Fibroblast of lung (primary cell): ENCODE measurements around the gene TMEM178B. TPM values are rescaled to one million over a fixed set of nuclear protein-coding genes. Genes with fewer than 3 reads are reported as not detected.
"Not testable (repeated sequence)": the region's sequence is repeated elsewhere in the genome, so short reads cannot be mapped to it uniquely, and the experiment has no call there.

Experiments used
- DNase-seq, 2 donors: peaks; one replicate each; pipeline versions ENCODE4 v3.0.0 to v3.0.0-alpha.2; 2010; ENCODE audit warnings: low read depth in 2 of 2
- H2AFZ ChIP-seq: 2 replicates; pipeline ENCODE4 v1.5.1; 2012; ENCODE audit warnings: low read length, control low read depth, inconsistent platforms
- H3K27ac ChIP-seq: 2 replicates; pipeline ENCODE4 v1.5.1; 2011; ENCODE audit warnings: low read length, control low read depth; ENCODE audit not compliant: insufficient read depth
- H3K27me3 ChIP-seq: 2 replicates; pipeline ENCODE4 v1.5.1; 2011; ENCODE audit warnings: mild to moderate bottlenecking, low read length; ENCODE audit not compliant: control insufficient read depth, insufficient read depth
- H3K36me3 ChIP-seq: 2 replicates; pipeline ENCODE4 v1.5.1; 2011; ENCODE audit warnings: low read length; ENCODE audit not compliant: control insufficient read depth, insufficient read depth
- H3K4me1 ChIP-seq: 2 replicates; pipeline ENCODE4 v1.5.1; 2011; ENCODE audit warnings: low read length; ENCODE audit not compliant: control insufficient read depth, insufficient read depth; ENCODE audit errors: extremely low read depth
- H3K4me2 ChIP-seq: 2 replicates; pipeline ENCODE4 v1.5.1; 2011; ENCODE audit warnings: low read length, control low read depth; ENCODE audit not compliant: insufficient read depth; ENCODE audit errors: extremely low read depth
- H3K4me3 ChIP-seq, 4 experiments: fragments of 200-600 bp in 1 of 4; sonication (generic) in 1 of 4; replicated peaks in 1 of 4; 2 replicates each; pipeline ENCODE4 v1.5.1; 2011 to 2016; ENCODE audit warnings: low read length in 4 of 4, low read depth in 3 of 4, mild to moderate bottlenecking in 3 of 4, control low read depth in 2 of 4, inconsistent platforms in 1 of 4, mixed read lengths in 1 of 4; ENCODE audit not compliant: insufficient read depth in 1 of 4; ENCODE audit errors: control extremely low read depth in 1 of 4
- H3K79me2 ChIP-seq: 2 replicates; pipeline ENCODE4 v1.5.1; 2012; ENCODE audit warnings: mild to moderate bottlenecking, low read length, inconsistent platforms; ENCODE audit not compliant: control insufficient read depth, insufficient read depth
- H3K9ac ChIP-seq: 2 replicates; pipeline ENCODE4 v1.5.1; 2011; ENCODE audit warnings: mild to moderate bottlenecking, low read length, control low read depth; ENCODE audit not compliant: insufficient read depth
- H3K9me3 ChIP-seq: 2 replicates; pipeline ENCODE4 v1.5.1; 2012; ENCODE audit warnings: low read depth, low read length; ENCODE audit not compliant: control insufficient read depth, insufficient read depth
- H4K20me1 ChIP-seq: 2 replicates; pipeline ENCODE4 v1.5.1; 2011; ENCODE audit warnings: low read length; ENCODE audit not compliant: control insufficient read depth, insufficient read depth; ENCODE audit errors: extremely low read depth
- EZH2 ChIP-seq: IDR thresholded peaks from 2 replicates; pipeline ENCODE4 v1.5.1; 2012; ENCODE audit warnings: low read length, control low read depth, mild to moderate bottlenecking; ENCODE audit errors: missing control alignments
- polyA plus RNA-seq, 2 donors: library from polyadenylated mRNA; depleted of rRNA in 1 of 2; stranded (reverse) in 1 of 2; unstranded in 1 of 2; fragments of >200 nt; gene quantifications; 2 replicates each; pipeline ENCODE4 v1.2.1, GENCODE V29; 2011 to 2012; ENCODE audit warnings: missing spikeins in 1 of 2
- total RNA-seq: library from RNA; depleted of rRNA; stranded (reverse); fragments of >200 nt; gene quantifications from 2 replicates; pipeline ENCODE4 v1.2.1, GENCODE V29; 2014
- TF ChIP-seq, protein P1 (sequence below), 2 donors: IDR thresholded peaks in 1 of 2; conservative IDR thresholded peaks in 1 of 2; 1 replicate in 1 of 2; 2 replicates in 1 of 2; pipeline ENCODE4 v1.5.1; 2011 to 2012; ENCODE audit warnings: low read length in 2 of 2, control low read depth in 1 of 2, inconsistent platforms in 1 of 2, low read depth in 1 of 2, mild to moderate bottlenecking in 1 of 2

The TMEM178B gene
- total and polyA plus RNA-seq, 2 donors (not counting 1 experiment from before 2014, with no cell fraction given), result under 0.01 to 0.14 TPM

GRCh38 chr7:141057788-141058187, 16.1 kb upstream of the TMEM178B start:
- Histone ChIP-seq H3K27ac (no peak overlapping the region), H3K27me3 (no peaks in the 10 kb centered on the region), H4K20me1 (no peaks in the 10 kb centered on the region), H3K36me3 (no peaks in the 10 kb centered on the region), H3K4me3 (no peak overlapping the region), H2AFZ (no peak overlapping the region), H3K4me1 (no peaks in the 10 kb centered on the region), H3K79me2 (no peaks in the 10 kb centered on the region), H3K9ac (no peak overlapping the region), H3K4me2 (no peak overlapping the region), H3K9me3 (no peaks in the 10 kb centered on the region)
- DNase-seq, result no peak
- TF ChIP-seq EZH2, result no peak
- TF ChIP-seq, protein P1, sequence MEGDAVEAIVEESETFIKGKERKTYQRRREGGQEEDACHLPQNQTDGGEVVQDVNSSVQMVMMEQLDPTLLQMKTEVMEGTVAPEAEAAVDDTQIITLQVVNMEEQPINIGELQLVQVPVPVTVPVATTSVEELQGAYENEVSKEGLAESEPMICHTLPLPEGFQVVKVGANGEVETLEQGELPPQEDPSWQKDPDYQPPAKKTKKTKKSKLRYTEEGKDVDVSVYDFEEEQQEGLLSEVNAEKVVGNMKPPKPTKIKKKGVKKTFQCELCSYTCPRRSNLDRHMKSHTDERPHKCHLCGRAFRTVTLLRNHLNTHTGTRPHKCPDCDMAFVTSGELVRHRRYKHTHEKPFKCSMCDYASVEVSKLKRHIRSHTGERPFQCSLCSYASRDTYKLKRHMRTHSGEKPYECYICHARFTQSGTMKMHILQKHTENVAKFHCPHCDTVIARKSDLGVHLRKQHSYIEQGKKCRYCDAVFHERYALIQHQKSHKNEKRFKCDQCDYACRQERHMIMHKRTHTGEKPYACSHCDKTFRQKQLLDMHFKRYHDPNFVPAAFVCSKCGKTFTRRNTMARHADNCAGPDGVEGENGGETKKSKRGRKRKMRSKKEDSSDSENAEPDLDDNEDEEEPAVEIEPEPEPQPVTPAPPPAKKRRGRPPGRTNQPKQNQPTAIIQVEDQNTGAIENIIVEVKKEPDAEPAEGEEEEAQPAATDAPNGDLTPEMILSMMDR (conservative IDR thresholded peaks at IDR 0.05 in 1 of 2, IDR thresholded peaks at IDR 0.05 in 1 of 2; ENCODE audit: low read depth in 1 of 2, low read length in 2 of 2), result no peak

- not testable (repeated sequence) for H3K27me3 ChIP-seq, DNase-seq, H3K4me1 ChIP-seq, H3K79me2 ChIP-seq, H3K27ac ChIP-seq, H4K20me1 ChIP-seq, H3K4me3 ChIP-seq, H3K9me3 ChIP-seq, H2AFZ ChIP-seq, H3K36me3 ChIP-seq, H3K4me2 ChIP-seq, H3K9ac ChIP-seq
These were observed 6.0 kb upstream of the TMEM178B start for GRCh38 chr7:141067856-141068255.

- Histone ChIP-seq H2AFZ (no peak overlapping the region), H3K27ac (no peak overlapping the region), H3K79me2 (no peaks in the 10 kb centered on the region), H3K36me3 (no peaks in the 10 kb centered on the region), H3K4me1 (no peaks in the 10 kb centered on the region), H3K27me3 (peaks cover 31% of the 10 kb centered on the region), H4K20me1 (no peaks in the 10 kb centered on the region), H3K4me3 (peak overlapping the region; percentile 25 to 58 (median 44)), H3K4me2 (peak overlapping the region; percentile 73), H3K9ac (no peak overlapping the region), H3K9me3 (no peaks in the 10 kb centered on the region)
- peak in 1 of 2 donors; percentile 49 for DNase-seq
- TF ChIP-seq, protein P1 (conservative IDR thresholded peaks at IDR 0.05 in 1 of 2, IDR thresholded peaks at IDR 0.05 in 1 of 2; ENCODE audit: low read depth in 1 of 2, low read length in 2 of 2), result no peak
- no peak for TF ChIP-seq EZH2
These were observed 2.5 kb upstream of the TMEM178B start for GRCh38 chr7:141071260-141071854.
